Liver (tissue), 9 donors: ENCODE data around the gene ARGLU1. TPM values are rescaled to one million over a fixed set of nuclear protein-coding genes. Genes with fewer than 3 reads are reported as not detected.

Source experiments
- DNase-seq: peaks from one replicate; pipeline ENCODE4 v3.0.0-alpha.2; 2017; ENCODE audit warnings: low spot score
- H3K27ac ChIP-seq, 2 donors: one replicate each; pipeline ENCODE4 v1.7.0; 2013; ENCODE audit warnings: inconsistent platforms in 2 of 2, low read length in 2 of 2, control low read depth in 1 of 2, low read depth in 1 of 2, mild to moderate bottlenecking in 1 of 2
- H3K27me3 ChIP-seq, 4 donors: one replicate each; pipeline versions ENCODE4 v1.6.1 to v1.7.0; 2013; ENCODE audit warnings: low read length in 3 of 4, inconsistent platforms in 1 of 4, mild to moderate bottlenecking in 1 of 4, moderate library complexity in 1 of 4; ENCODE audit not compliant: control insufficient read depth in 4 of 4, insufficient read depth in 4 of 4
- H3K36me3 ChIP-seq, 4 donors: one replicate each; pipeline versions ENCODE4 v1.6.1 to v1.7.0; 2013; ENCODE audit warnings: low read length in 3 of 4, mild to moderate bottlenecking in 3 of 4, low read depth in 1 of 4, moderate library complexity in 1 of 4; ENCODE audit not compliant: control insufficient read depth in 4 of 4, insufficient read depth in 3 of 4
- H3K4me1 ChIP-seq, 4 donors: one replicate each; pipeline versions ENCODE4 v1.6.1 to v1.7.0; 2013; ENCODE audit warnings: low read length in 3 of 4, mild to moderate bottlenecking in 3 of 4, moderate library complexity in 1 of 4; ENCODE audit not compliant: control insufficient read depth in 4 of 4, insufficient read depth in 4 of 4
- H3K4me3 ChIP-seq, 3 donors: one replicate each; pipeline versions ENCODE4 v1.6.1 to v1.7.0; 2013; ENCODE audit warnings: low read length in 3 of 3, control low read depth in 1 of 3, low read depth in 1 of 3, mild to moderate bottlenecking in 1 of 3
- H3K9ac ChIP-seq, 2 donors: one replicate each; pipeline ENCODE4 v1.7.0; 2013; ENCODE audit warnings: low read length in 2 of 2, mild to moderate bottlenecking in 2 of 2, moderate library complexity in 2 of 2, control low read depth in 1 of 2, low read depth in 1 of 2
- H3K9me3 ChIP-seq, 4 donors: one replicate each; pipeline versions ENCODE4 v1.6.1 to v1.7.0; 2013; ENCODE audit warnings: low read length in 3 of 4; ENCODE audit not compliant: control insufficient read depth in 4 of 4
- EGR1 ChIP-seq, 2 donors: IDR thresholded peaks; 2 replicates each; pipeline ENCODE4 v1.6.1; 2016 to 2018; ENCODE audit warnings: antibody characterized with exemption in 2 of 2, low read depth in 2 of 2
- FOXA1 ChIP-seq: IDR thresholded peaks from 2 replicates; pipeline ENCODE4 v1.6.1; 2016; ENCODE audit warnings: antibody characterized with exemption
- FOXA2 ChIP-seq: IDR thresholded peaks from 2 replicates; pipeline ENCODE4 v1.6.1; 2016; ENCODE audit warnings: antibody characterized with exemption
- GABPA ChIP-seq, 2 donors: IDR thresholded peaks in 1 of 2; conservative IDR thresholded peaks in 1 of 2; 2 replicates each; pipeline ENCODE4 v1.6.1; 2016; ENCODE audit warnings: antibody characterized with exemption in 2 of 2, mild to moderate bottlenecking in 1 of 2, moderate library complexity in 1 of 2
- HNF4G ChIP-seq: IDR thresholded peaks from 2 replicates; pipeline ENCODE4 v1.6.1; 2016; ENCODE audit warnings: antibody characterized with exemption
- JUND ChIP-seq, 2 donors: IDR thresholded peaks; 2 replicates each; pipeline ENCODE4 v1.6.1; 2016; ENCODE audit warnings: antibody characterized with exemption in 2 of 2
- NR2F2 ChIP-seq: IDR thresholded peaks from 2 replicates; pipeline ENCODE4 v1.6.1; 2016; ENCODE audit warnings: antibody characterized with exemption
- RAD21 ChIP-seq, 2 donors: IDR thresholded peaks; 2 replicates each; pipeline ENCODE4 v1.6.1; 2016; ENCODE audit warnings: antibody characterized with exemption in 2 of 2, mild to moderate bottlenecking in 2 of 2
- RXRA ChIP-seq, 2 donors: IDR thresholded peaks; 2 replicates each; pipeline ENCODE4 v1.6.1; 2017 to 2018; ENCODE audit warnings: antibody characterized with exemption in 2 of 2, mild to moderate bottlenecking in 1 of 2
- SP1 ChIP-seq: IDR thresholded peaks from 2 replicates; pipeline ENCODE4 v1.6.1; 2018; ENCODE audit warnings: antibody characterized with exemption, mild to moderate bottlenecking
- TAF1 ChIP-seq: conservative IDR thresholded peaks from 2 replicates; pipeline ENCODE4 v1.6.1; 2016; ENCODE audit warnings: antibody characterized with exemption, mild to moderate bottlenecking
- YY1 ChIP-seq: IDR thresholded peaks from 2 replicates; pipeline ENCODE4 v1.6.1; 2016; ENCODE audit warnings: antibody characterized with exemption, mild to moderate bottlenecking
- WGBS: extraction: QIAGEN DNeasy Blood & Tissue Kit; methylation state at CpG from one replicate; pipeline ENCODE4 v1.1.7; 2013; 5-methylcytosine and 5-hydroxymethylcytosine counted together
- polyA plus RNA-seq, 2 donors: library from polyadenylated mRNA; stranded (reverse) in 1 of 2; unstranded in 1 of 2; fragments of 200-250 nt in 1 of 2; fragments of >200 nt in 1 of 2; fragmentation: Nextera tagmentation in 1 of 2; extraction: Ambion mirVana in 1 of 2; gene quantifications; one replicate each; pipeline versions ENCODE4 v1.2.1 to v1.2.3, GENCODE V29; 2013 to 2015
- total RNA-seq, 2 donors: library from RNA; depleted of rRNA; stranded (reverse); fragments of >200 nt; gene quantifications; one replicate each; pipeline ENCODE4 v1.2.3, GENCODE V29; 2014
- TF ChIP-seq, protein P1 (sequence below): IDR thresholded peaks from 2 replicates; pipeline ENCODE4 v1.6.1; 2016; ENCODE audit warnings: antibody characterized with exemption
- TF ChIP-seq, protein P2 (sequence below): IDR thresholded peaks from 2 replicates; pipeline ENCODE4 v1.6.1; 2016; ENCODE audit warnings: antibody characterized with exemption
- donor health status: healthy.
- donor health status: healthy.
- donor health status: healthy.
- donor health status: healthy.
- donor health status: healthy.

ARGLU1 gene
- total and polyA plus RNA-seq, 4 donors: 16.7 to 50.8 (median 30.1) TPM

DNA sequence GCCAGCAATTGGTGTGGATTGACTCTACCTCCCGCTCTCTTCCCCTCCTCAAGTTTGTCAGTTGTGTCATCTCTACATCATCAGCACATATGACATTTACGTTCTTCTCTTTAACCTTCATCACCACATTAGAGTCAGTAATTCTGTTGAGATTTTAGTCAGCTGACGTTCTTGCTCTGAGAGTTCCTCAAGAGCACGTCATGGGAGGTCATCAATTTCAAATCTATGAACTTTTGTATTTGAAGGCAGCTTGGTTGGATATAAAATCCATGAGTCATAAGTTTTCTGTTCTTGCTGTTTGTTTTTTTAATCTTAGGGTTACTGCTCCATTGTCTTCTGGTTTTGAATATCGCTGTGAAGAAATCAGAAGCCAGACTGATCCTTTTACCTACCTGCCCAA, 21.8 kb upstream of the ARGLU1 start:
- H3K27ac ChIP-seq: no peak overlapping the region

DNA sequence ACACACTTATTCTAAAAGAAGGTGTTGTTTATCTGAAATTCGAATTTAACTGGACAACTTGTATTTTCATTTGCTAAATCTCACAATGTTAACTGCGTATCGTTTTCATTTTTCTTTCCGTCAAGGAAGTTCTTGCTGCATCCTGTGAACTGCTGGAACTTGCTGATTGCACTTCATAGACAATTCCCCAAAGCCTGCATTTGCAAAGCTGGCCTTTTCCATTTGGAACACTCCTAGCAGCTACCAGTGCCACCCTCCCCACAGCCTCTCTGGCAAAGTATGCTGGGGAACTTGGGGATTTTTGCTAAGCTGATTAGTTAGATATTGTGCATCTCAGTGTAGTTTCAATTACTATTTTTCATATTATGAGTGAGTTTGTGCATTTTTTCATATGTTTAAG, 20.4 kb upstream of the ARGLU1 start:
- 83% methylated on average over 4 of the region's 4 CpGs for WGBS
- Histone ChIP-seq H3K4me1 (no peaks in the 10 kb centered on the region), H3K27ac (no peak overlapping the region), H3K9me3 (peaks cover 0 to 9% (median 4%) of the 10 kb centered on the region in 4 donors), H3K27me3 (no peaks in the 10 kb centered on the region), H3K4me3 (no peak overlapping the region), H3K9ac (no peak overlapping the region), H3K36me3 (no peaks in the 10 kb centered on the region)
- no peak for TF ChIP-seq NR2F2
- no peak for DNase-seq

More for the DNA sequence above, 21.8 kb upstream of the ARGLU1 start:
- no peaks in the 10 kb centered on the region for H3K27me3 ChIP-seq
- TF ChIP-seq SP1 (no peak), FOXA2 (no peak), YY1 (no peak), RAD21 (IDR thresholded peaks at IDR 0.05) (no peak), FOXA1 (no peak)
- TF ChIP-seq, protein P1, sequence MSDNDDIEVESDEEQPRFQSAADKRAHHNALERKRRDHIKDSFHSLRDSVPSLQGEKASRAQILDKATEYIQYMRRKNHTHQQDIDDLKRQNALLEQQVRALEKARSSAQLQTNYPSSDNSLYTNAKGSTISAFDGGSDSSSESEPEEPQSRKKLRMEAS: no peak
- H3K9ac ChIP-seq: no peak overlapping the region
- no peak overlapping the region for H3K4me3 ChIP-seq
- peaks cover 0 to 9% (median 4%) of the 10 kb centered on the region in 4 donors for H3K9me3 ChIP-seq
- no peaks in the 10 kb centered on the region for H3K36me3 ChIP-seq
- DNase-seq: no peak
- H3K4me1 ChIP-seq: no peaks in the 10 kb centered on the region
- WGBS: 78% methylated on average over 5 of the region's 5 CpGs

DNA sequence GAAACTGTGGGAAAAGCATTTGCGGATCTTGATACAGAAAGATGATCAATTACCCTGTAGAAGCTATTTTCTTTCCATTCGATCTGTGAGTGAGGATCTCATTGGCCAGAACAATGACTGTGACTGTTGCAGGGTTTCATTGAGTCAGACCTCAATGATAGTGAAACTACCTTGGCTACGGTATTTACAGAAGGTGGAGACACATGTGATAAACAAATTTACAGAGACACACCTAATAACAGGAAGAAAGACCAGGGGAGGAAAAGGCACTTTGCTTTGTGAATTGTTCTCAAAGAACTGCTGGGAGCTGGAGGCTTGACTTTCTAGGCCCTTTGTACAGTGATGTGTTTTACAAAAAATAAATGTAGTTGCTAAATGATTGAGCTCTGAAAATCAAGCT, 19.9 kb upstream of the ARGLU1 start:
- no peak for DNase-seq

DNA sequence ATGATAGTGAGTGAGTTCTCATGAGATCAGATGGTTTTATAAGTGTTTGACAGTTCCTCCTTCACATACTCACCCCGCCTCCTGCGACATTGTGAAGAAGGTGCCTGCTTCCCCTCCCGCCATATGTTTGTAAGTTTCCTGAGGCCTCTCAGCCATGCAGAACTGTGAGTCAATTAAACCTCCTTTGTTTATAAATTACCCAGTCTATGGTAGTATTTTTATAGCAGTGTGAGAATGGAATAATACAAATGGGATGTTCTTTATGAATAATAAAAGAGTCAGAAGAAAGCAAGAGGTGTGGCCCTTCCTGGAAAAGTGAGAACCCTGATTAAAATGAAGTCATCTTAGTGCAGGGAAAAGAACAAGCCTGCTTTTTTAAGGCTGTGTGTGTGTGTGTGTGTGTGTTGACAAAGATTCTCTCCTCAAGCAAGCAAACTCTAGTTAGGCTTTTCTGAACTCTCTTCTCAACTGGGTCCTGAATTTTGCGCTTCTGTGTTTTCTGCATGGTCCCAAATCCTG, 18.8 kb upstream of the ARGLU1 start:
- Histone ChIP-seq H3K4me1 (no peaks in the 10 kb centered on the region), H3K36me3 (no peaks in the 10 kb centered on the region), H3K9me3 (peaks cover 0 to 9% (median 4%) of the 10 kb centered on the region in 4 donors), H3K9ac (no peak overlapping the region), H3K4me3 (no peak overlapping the region), H3K27me3 (no peaks in the 10 kb centered on the region), H3K27ac (no peak overlapping the region)
- WGBS: 85% methylated on average over 4 of the region's 4 CpGs
- TF ChIP-seq JUND (IDR thresholded peaks at IDR 0.05): no peak
- no peak for TF ChIP-seq FOXA2
- TF ChIP-seq SP1: no peak
- TF ChIP-seq RAD21 (IDR thresholded peaks at IDR 0.05): no peak
- no peak for TF ChIP-seq FOXA1
- TF ChIP-seq TAF1: no peak
- TF ChIP-seq EGR1 (IDR thresholded peaks at IDR 0.05; ENCODE audit: low read depth in 2 of 2): no peak
- no peak for DNase-seq

More for the DNA sequence above, 19.9 kb upstream of the ARGLU1 start:
- TF ChIP-seq SP1: no peak
- no peak for TF ChIP-seq HNF4G
- no peak for TF ChIP-seq RXRA (IDR thresholded peaks at IDR 0.05)
- TF ChIP-seq, protein P2, sequence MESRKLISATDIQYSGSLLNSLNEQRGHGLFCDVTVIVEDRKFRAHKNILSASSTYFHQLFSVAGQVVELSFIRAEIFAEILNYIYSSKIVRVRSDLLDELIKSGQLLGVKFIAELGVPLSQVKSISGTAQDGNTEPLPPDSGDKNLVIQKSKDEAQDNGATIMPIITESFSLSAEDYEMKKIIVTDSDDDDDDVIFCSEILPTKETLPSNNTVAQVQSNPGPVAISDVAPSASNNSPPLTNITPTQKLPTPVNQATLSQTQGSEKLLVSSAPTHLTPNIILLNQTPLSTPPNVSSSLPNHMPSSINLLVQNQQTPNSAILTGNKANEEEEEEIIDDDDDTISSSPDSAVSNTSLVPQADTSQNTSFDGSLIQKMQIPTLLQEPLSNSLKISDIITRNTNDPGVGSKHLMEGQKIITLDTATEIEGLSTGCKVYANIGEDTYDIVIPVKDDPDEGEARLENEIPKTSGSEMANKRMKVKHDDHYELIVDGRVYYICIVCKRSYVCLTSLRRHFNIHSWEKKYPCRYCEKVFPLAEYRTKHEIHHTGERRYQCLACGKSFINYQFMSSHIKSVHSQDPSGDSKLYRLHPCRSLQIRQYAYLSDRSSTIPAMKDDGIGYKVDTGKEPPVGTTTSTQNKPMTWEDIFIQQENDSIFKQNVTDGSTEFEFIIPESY: no peak
- no peak for TF ChIP-seq GABPA (IDR thresholded peaks at IDR 0.05 in 1 of 2, conservative IDR thresholded peaks at IDR 0.05 in 1 of 2)
- no peak for TF ChIP-seq FOXA2
- TF ChIP-seq FOXA1: no peak
- no peak for TF ChIP-seq NR2F2
- Histone ChIP-seq H3K27me3 (no peaks in the 10 kb centered on the region), H3K36me3 (no peaks in the 10 kb centered on the region), H3K9me3 (peaks cover 0 to 9% (median 4%) of the 10 kb centered on the region in 4 donors), H3K4me1 (no peaks in the 10 kb centered on the region), H3K27ac (no peak overlapping the region), H3K9ac (no peak overlapping the region), H3K4me3 (no peak overlapping the region)
- WGBS: 66% methylated on average over 3 of the region's 3 CpGs
